ENCODE data around the gene RAB20. TPM values are rescaled to one million over a fixed set of nuclear protein-coding genes. Genes with fewer than 3 reads are reported as not detected.
"Not testable (repeated sequence)": the region's sequence is repeated elsewhere in the genome, so short reads cannot be mapped to it uniquely, and the experiment has no call there.

Gene RAB20
- total RNA-seq, 1 donor from 2014 or later = 0.77 TPM

DNA sequence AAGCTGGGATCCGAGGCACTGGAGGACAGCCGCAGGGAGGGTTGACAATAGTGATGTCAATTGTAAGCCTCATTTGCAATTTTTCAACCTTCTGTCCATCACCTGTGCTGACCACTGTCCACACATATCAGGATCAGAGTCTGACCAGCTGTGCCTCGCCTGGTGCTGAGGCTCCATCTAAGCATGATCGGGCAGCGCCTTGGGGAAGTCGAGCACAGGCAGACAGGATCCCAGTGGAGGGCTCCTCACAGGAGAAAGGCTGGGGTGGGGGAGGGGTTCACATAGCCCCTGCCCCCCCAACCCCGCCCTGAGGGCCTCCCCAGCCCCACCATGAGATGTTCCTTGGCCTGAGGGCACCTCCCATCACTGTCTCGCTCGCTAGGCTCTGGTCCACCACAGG, 60.3 kb downstream of the RAB20 start:
- Mint-ChIP-seq H3K4me3 (no peak overlapping the region), H3K4me1 (no peaks in the 10 kb centered on the region), H3K9me3 (no peaks in the 10 kb centered on the region), H3K36me3 (ENCODE audit: low read depth) (peaks cover 46% of the 10 kb centered on the region), H3K27me3 (ENCODE audit: low read depth) (no peaks in the 10 kb centered on the region), H3K27ac (ENCODE audit: unreplicated experiment) (no peak overlapping the region)
- no peak for DNase-seq (ENCODE audit: low read depth, low spot score)
- TF ChIP-seq, protein P1, sequence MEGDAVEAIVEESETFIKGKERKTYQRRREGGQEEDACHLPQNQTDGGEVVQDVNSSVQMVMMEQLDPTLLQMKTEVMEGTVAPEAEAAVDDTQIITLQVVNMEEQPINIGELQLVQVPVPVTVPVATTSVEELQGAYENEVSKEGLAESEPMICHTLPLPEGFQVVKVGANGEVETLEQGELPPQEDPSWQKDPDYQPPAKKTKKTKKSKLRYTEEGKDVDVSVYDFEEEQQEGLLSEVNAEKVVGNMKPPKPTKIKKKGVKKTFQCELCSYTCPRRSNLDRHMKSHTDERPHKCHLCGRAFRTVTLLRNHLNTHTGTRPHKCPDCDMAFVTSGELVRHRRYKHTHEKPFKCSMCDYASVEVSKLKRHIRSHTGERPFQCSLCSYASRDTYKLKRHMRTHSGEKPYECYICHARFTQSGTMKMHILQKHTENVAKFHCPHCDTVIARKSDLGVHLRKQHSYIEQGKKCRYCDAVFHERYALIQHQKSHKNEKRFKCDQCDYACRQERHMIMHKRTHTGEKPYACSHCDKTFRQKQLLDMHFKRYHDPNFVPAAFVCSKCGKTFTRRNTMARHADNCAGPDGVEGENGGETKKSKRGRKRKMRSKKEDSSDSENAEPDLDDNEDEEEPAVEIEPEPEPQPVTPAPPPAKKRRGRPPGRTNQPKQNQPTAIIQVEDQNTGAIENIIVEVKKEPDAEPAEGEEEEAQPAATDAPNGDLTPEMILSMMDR (conservative IDR thresholded peaks at IDR 0.05) = no peak

DNA sequence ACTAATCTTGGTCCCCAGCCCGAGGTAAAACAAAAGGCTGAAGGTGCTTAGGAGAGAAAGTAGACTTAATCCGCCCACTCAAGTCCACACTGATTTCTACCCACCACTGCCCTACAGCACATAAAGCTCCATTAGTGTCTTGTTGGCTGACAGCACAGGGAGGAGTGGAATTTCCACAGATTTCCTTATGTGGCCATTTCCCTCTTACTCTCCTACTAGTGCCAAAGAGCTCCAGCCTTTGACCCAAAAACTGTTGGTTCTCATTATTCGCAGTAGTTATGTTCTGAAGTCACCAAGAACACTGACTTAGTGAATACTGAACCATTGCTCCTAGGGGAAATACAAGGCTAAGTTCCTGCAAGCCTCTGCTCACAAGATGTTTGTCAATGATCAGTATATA, 61.2 kb downstream of the RAB20 start:
- H3K27ac Mint-ChIP-seq (ENCODE audit: unreplicated experiment) = no peak overlapping the region
- no peaks in the 10 kb centered on the region for H3K4me1 Mint-ChIP-seq

DNA sequence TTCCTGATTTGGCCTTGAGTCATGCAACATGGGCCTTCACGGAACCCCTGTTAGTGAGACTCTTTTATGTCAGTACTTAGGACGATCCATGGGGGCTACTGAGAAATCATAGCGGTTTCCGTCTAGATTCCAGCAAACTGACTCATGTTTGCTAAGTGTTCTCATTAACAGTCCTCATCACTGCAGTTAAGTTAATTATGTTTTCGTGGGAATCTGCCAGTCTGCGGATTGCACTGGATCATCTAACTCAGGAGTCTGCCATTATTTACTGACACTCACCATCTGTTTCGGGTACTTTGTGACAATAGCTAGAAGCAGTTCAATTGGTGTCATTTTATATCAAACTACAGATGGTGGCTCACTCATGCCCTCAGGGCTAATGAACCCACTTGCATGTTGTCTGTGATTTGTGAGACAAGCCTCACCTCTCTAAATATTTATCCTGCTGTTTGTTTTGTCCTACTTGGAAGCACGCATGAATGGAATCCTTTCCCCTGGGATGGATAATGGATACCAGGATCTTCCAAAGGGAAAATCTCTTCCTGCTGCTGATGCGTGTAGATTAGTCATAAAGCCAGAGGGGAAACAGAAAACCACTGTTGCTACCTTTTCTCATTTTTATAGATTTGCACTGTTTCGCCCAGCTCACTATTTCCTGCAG, 61.8 kb downstream of the RAB20 start:
- Mint-ChIP-seq H3K27me3 (ENCODE audit: low read depth) (no peaks in the 10 kb centered on the region), H3K27ac (ENCODE audit: unreplicated experiment) (no peak overlapping the region), H3K36me3 (ENCODE audit: low read depth) (peaks cover 46% of the 10 kb centered on the region), H3K4me1 (no peaks in the 10 kb centered on the region), H3K9me3 (no peaks in the 10 kb centered on the region), H3K4me3 (no peak overlapping the region)
- TF ChIP-seq, protein P1 (conservative IDR thresholded peaks at IDR 0.05) = no peak
- DNase-seq (ENCODE audit: low read depth, low spot score) = no peak

More for the DNA sequence above, 61.2 kb downstream of the RAB20 start:
- TF ChIP-seq, protein P1 (conservative IDR thresholded peaks at IDR 0.05) = no peak
- H3K27me3 Mint-ChIP-seq (ENCODE audit: low read depth) = no peaks in the 10 kb centered on the region
- H3K36me3 Mint-ChIP-seq (ENCODE audit: low read depth) = peaks cover 44% of the 10 kb centered on the region
- DNase-seq (ENCODE audit: low read depth, low spot score) = no peak
- H3K4me3 Mint-ChIP-seq = no peak overlapping the region
- no peaks in the 10 kb centered on the region for H3K9me3 Mint-ChIP-seq

DNA sequence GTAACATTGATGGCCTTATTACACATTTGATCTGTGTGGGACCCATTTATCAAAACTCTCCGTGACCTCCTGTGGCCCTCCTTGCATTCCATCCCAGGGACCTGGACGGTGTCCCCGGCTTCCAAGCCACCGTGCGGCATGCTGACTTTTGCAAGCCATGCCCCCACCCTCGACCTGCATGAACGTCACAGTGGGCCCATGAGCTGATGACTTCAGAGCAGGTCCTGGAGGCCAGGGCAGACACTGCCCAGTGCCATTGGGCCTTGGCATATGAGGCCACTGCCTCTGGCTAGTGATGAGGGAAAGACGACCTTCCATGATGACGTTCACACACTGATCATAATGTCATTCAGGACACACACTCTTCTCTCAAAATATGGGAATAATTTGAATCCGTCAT, 62.8 kb downstream of the RAB20 start:
- Mint-ChIP-seq H3K9me3 (no peaks in the 10 kb centered on the region), H3K4me3 (no peak overlapping the region), H3K27me3 (ENCODE audit: low read depth) (no peaks in the 10 kb centered on the region), H3K27ac (ENCODE audit: unreplicated experiment) (no peak overlapping the region), H3K4me1 (no peaks in the 10 kb centered on the region), H3K36me3 (ENCODE audit: low read depth) (peaks cover 46% of the 10 kb centered on the region)
- TF ChIP-seq, protein P1 (conservative IDR thresholded peaks at IDR 0.05) = no peak
- DNase-seq (ENCODE audit: low read depth, low spot score) = no peak

DNA sequence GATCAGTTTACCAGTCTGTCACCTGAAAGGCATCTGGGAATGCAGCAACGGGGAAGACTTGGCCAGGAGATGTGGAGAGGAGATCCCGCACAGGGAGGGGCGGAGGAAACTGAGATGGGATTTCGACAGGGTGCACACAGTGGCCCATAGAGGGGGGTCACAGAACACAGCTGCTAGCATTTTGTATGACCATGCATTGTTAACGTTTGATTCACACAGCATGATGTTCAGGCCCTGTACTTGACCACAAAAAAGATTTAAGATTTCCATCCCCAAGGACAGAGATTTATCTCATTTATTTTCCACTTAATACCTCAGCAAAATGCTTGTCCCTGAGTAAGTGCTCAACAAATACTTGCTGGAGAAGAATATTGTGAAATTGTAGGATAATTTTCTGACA, 63.2 kb downstream of the RAB20 start:
- no peaks in the 10 kb centered on the region for H3K9me3 Mint-ChIP-seq
- no peak overlapping the region for H3K27ac Mint-ChIP-seq (ENCODE audit: unreplicated experiment)
- no peaks in the 10 kb centered on the region for H3K27me3 Mint-ChIP-seq (ENCODE audit: low read depth)
- H3K4me1 Mint-ChIP-seq = no peaks in the 10 kb centered on the region
- TF ChIP-seq, protein P1 (conservative IDR thresholded peaks at IDR 0.05) = no peak
- DNase-seq (ENCODE audit: low read depth, low spot score) = no peak
- H3K4me3 Mint-ChIP-seq = no peak overlapping the region
- peaks cover 46% of the 10 kb centered on the region for H3K36me3 Mint-ChIP-seq (ENCODE audit: low read depth)

DNA sequence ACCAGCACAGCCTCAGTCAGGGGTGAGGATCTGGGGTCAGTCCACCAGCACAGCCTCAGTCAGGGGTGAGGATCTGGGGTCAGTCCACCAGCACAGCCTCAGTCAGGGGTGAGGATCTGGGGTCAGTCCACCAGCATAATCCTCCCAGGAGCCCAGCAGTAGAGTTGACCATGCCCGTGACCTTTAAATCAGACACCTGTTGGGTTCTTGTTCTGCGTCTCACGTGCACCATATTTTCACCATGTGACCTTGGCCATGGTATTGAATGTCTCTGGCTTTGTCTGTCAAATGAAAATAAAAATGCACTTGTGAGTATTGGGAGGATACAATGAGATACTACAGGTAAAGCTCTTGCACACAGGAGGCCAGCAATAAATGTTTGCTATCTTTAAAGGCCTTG, 63.6 kb downstream of the RAB20 start:
- not testable (repeated sequence) for DNase-seq (ENCODE audit: low read depth, low spot score); H3K27me3 Mint-ChIP-seq (ENCODE audit: low read depth); H3K4me1 Mint-ChIP-seq; H3K27ac Mint-ChIP-seq (ENCODE audit: unreplicated experiment); H3K9me3 Mint-ChIP-seq; H3K4me3 Mint-ChIP-seq
- peaks cover 46% of the 10 kb centered on the region for H3K36me3 Mint-ChIP-seq (ENCODE audit: low read depth)
